Measurements from ENCODE around the gene CCDC188. TPM values are rescaled to one million over a fixed set of nuclear protein-coding genes. Genes with fewer than 3 reads are reported as not detected.

CCDC188 gene
- total RNA-seq, 1 donor from 2014 or later = 0.11 TPM

- Mint-ChIP-seq H3K4me3 (ENCODE audit: low read depth) (no peak overlapping the region), H3K27ac (no peak overlapping the region), H3K36me3 (ENCODE audit: low read depth) (no peaks in the 10 kb centered on the region), H3K9me3 (no peaks in the 10 kb centered on the region), H3K4me1 (ENCODE audit: low read depth) (no peaks in the 10 kb centered on the region), H3K27me3 (ENCODE audit: low read depth) (no peaks in the 10 kb centered on the region)
- intact Hi-C loops (cut with micrococcal nuclease) = no loop called here
- no peak for DNase-seq (ENCODE audit: low spot score)
Measured at GRCh38 chr22:20147237-20147988, 3.4 kb downstream of the CCDC188 start.

- Mint-ChIP-seq H3K27ac (no peak overlapping the region), H3K9me3 (no peaks in the 10 kb centered on the region), H3K4me3 (ENCODE audit: low read depth) (no peak overlapping the region), H3K27me3 (ENCODE audit: low read depth) (no peaks in the 10 kb centered on the region), H3K36me3 (ENCODE audit: low read depth) (no peaks in the 10 kb centered on the region), H3K4me1 (ENCODE audit: low read depth) (no peaks in the 10 kb centered on the region)
- no peak for DNase-seq (ENCODE audit: low spot score)
- intact Hi-C loops (cut with micrococcal nuclease) = no loop called here
Measured at GRCh38 chr22:20146777-20147176, 4.1 kb downstream of the CCDC188 start.

GRCh38 chr22:20145832-20146223 is 5.0 kb downstream of the CCDC188 start:
- no peaks in the 10 kb centered on the region for H3K36me3 Mint-ChIP-seq (ENCODE audit: low read depth)
- H3K27ac Mint-ChIP-seq = no peak overlapping the region
- intact Hi-C loops (cut with micrococcal nuclease) = no loop called here
- H3K27me3 Mint-ChIP-seq (ENCODE audit: low read depth) = no peaks in the 10 kb centered on the region
- DNase-seq (ENCODE audit: low spot score) = no peak
- H3K4me3 Mint-ChIP-seq (ENCODE audit: low read depth) = no peak overlapping the region
- no peaks in the 10 kb centered on the region for H3K9me3 Mint-ChIP-seq
- no peaks in the 10 kb centered on the region for H3K4me1 Mint-ChIP-seq (ENCODE audit: low read depth)

- DNase-seq (ENCODE audit: low spot score) = no peak
- H3K4me3 Mint-ChIP-seq (ENCODE audit: low read depth) = no peak overlapping the region
- no peaks in the 10 kb centered on the region for H3K27me3 Mint-ChIP-seq (ENCODE audit: low read depth)
- H3K9me3 Mint-ChIP-seq = no peaks in the 10 kb centered on the region
- H3K4me1 Mint-ChIP-seq (ENCODE audit: low read depth) = no peaks in the 10 kb centered on the region
- H3K27ac Mint-ChIP-seq = no peak overlapping the region
- H3K36me3 Mint-ChIP-seq (ENCODE audit: low read depth) = no peaks in the 10 kb centered on the region
- intact Hi-C loops (cut with micrococcal nuclease) = no loop called here
Measured at GRCh38 chr22:20145206-20145831, 5.5 kb downstream of the CCDC188 start.

DNA sequence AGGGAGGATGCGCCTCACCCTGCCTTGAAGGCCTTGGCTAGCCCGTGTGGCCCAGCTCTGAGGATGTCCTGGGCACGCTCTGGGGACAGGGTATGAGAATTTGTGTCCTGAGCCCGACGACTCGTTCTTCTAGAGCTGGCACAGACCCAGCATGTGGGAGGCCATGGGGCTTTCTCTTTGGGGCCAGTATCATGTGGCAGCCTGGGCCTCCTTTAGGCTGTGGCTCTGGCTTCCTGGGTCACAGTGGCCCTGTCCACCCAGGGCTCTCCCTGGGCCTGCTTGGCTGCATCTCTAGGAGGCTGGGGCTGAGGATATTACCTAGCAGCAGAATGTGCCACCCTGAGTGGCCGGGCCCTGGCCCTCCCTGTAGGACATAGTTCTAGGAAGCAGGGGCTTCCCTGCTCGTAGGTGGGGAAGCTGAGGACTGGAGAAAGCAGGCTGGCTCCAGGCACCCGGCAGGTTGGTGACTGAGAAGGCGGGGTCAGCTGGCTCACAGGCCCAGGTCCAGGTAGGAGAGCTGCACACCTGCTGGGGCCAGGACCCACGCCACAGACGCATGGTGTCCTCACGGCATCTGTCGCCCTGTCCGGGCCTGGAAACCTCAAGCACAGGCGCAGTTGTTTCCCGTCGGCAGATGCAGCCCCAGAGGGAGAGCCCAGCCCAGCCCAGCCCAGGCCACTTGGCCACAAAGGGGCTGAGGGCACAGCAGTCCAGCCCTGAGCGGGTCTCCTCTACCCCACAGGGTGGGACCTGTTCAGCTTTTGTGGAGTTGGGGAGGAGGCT is 6.8 kb downstream of the CCDC188 start:
- H3K36me3 Mint-ChIP-seq (ENCODE audit: low read depth) = no peaks in the 10 kb centered on the region
- intact Hi-C loops (cut with micrococcal nuclease) = no loop called here
- no peak overlapping the region for H3K4me3 Mint-ChIP-seq (ENCODE audit: low read depth)
- H3K27me3 Mint-ChIP-seq (ENCODE audit: low read depth) = no peaks in the 10 kb centered on the region
- H3K9me3 Mint-ChIP-seq = no peaks in the 10 kb centered on the region
- DNase-seq (ENCODE audit: low spot score) = no peak
- no peaks in the 10 kb centered on the region for H3K4me1 Mint-ChIP-seq (ENCODE audit: low read depth)
- H3K27ac Mint-ChIP-seq = no peak overlapping the region

DNA sequence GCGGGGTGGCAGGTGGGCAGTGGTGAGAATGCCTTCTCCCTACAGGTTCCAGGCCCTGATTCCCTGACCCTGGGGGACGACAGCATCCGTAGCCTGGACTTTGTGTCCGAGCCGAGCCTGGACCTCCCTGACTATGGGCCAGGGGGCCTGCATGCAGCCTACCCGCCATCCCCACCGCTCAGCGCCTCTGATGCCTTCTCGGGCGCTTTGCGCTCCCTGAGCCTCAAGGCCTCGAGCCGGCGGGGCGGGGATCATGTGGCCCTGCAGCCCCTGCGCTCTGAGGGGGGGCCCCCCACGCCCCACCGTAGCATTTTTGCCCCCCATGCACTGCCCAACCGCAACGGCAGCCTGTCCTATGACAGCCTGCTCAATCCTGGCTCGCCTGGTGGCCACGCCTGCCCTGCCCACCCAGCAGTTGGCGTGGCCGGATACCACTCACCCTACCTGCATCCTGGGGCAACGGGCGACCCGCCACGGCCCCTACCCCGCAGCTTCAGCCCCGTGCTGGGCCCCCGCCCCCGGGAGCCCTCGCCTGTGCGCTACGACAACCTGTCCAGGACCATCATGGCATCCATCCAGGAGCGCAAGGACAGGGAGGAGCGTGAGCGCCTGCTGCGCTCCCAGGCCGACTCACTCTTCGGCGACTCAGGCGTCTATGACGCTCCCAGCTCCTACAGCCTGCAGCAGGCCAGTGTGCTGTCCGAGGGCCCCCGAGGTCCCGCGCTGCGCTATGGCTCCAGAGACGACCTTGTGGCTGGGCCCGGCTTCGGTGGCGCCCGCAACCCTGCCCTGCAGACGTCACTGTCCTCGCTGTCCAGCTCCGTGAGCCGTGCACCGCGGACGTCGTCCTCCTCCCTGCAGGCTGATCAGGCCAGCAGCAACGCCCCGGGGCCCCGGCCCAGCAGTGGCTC is 7.9 kb downstream of the CCDC188 start:
- intact Hi-C loops (cut with micrococcal nuclease) = no loop called here
- Mint-ChIP-seq H3K4me3 (ENCODE audit: low read depth) (no peak overlapping the region), H3K27ac (no peak overlapping the region), H3K27me3 (ENCODE audit: low read depth) (no peaks in the 10 kb centered on the region), H3K36me3 (ENCODE audit: low read depth) (no peaks in the 10 kb centered on the region), H3K9me3 (no peaks in the 10 kb centered on the region), H3K4me1 (ENCODE audit: low read depth) (no peaks in the 10 kb centered on the region)
- DNase-seq (ENCODE audit: low spot score) = no peak

DNA sequence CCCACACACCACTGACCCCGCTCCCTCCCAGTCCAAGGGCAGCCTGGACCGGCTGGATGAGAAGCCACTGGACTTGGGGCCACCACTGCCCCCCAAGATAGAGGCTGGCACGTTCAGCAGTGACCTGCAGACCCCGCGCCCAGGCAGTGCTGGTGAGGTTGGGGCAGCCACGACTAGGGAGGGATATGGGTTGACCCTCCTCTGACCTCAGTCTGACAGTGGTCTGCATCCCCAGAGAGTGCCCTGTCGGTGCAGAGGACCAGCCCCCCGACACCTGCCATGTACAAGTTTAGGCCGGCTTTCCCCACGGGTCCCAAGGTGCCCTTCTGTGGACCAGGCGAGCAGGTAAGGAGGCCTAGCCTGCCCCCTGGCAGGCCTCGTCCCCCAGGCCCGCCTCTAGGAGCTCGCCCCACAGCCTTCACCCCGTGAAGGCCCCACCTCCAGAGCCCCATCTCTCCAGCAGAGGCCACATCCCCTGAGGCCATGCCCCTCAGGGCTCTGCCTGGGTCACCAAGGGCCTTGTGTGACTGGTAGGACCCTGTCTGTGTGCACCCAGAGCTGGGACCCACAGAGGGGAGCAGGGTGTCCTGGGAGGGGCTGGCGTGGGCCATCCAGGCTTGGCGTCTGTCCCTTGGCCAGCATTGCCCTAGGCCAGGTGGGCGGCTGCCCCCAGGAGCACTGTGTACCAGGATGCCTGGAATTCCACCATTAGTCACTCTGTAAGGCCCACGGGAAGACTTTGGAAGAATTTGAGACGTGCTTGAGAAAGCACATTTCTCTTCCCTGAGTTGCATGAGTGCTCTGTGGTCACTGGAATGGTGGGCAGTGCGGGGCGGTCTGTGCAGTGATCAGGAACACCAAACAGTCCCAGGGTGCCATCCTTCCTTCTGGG is 9.4 kb downstream of the CCDC188 start:
- Mint-ChIP-seq H3K4me3 (ENCODE audit: low read depth) (no peak overlapping the region), H3K4me1 (ENCODE audit: low read depth) (no peaks in the 10 kb centered on the region), H3K27ac (no peak overlapping the region), H3K27me3 (ENCODE audit: low read depth) (no peaks in the 10 kb centered on the region), H3K9me3 (no peaks in the 10 kb centered on the region), H3K36me3 (ENCODE audit: low read depth) (no peaks in the 10 kb centered on the region)
- intact Hi-C loops (cut with micrococcal nuclease) = no loop called here
- DNase-seq (ENCODE audit: low spot score) = no peak

DNA sequence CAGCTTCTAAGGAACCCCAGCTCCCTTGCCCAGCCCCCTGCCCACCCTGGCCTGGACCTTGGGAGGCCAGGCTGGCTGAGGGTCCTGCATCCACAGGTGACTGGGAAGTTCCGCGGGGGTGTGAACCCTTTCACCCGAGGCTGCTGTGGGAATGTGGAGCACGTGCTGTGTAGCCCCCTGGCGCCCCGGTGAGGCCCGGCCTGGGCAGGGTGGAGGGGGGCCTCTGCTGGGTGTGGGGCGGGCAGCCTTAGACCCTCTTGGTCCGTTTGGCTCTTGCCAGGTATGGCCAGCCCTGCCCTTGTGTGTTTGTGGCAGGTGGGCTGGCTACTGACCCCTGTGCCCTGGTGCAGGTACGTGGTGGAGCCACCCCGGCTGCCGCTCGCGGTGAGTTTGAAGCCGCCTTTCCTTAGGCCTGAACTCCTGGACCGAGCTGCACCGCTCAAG is 10.3 kb downstream of the CCDC188 start:
- H3K9me3 Mint-ChIP-seq = no peaks in the 10 kb centered on the region
- DNase-seq (ENCODE audit: low spot score) = no peak
- intact Hi-C loops (cut with micrococcal nuclease) = no loop called here
- no peaks in the 10 kb centered on the region for H3K27me3 Mint-ChIP-seq (ENCODE audit: low read depth)
- H3K4me1 Mint-ChIP-seq (ENCODE audit: low read depth) = peaks cover 2% of the 10 kb centered on the region
- H3K36me3 Mint-ChIP-seq (ENCODE audit: low read depth) = no peaks in the 10 kb centered on the region
- H3K4me3 Mint-ChIP-seq (ENCODE audit: low read depth) = no peak overlapping the region
- H3K27ac Mint-ChIP-seq = no peak overlapping the region

- no peak overlapping the region for H3K4me3 Mint-ChIP-seq (ENCODE audit: low read depth)
- no peaks in the 10 kb centered on the region for H3K9me3 Mint-ChIP-seq
- no peak for DNase-seq (ENCODE audit: low spot score)
- intact Hi-C loops (cut with micrococcal nuclease) = no loop called here
- H3K36me3 Mint-ChIP-seq (ENCODE audit: low read depth) = no peaks in the 10 kb centered on the region
- H3K27ac Mint-ChIP-seq = no peak overlapping the region
- H3K4me1 Mint-ChIP-seq (ENCODE audit: low read depth) = peaks cover 2% of the 10 kb centered on the region
- no peaks in the 10 kb centered on the region for H3K27me3 Mint-ChIP-seq (ENCODE audit: low read depth)
Measured at GRCh38 chr22:20140107-20140445, 10.8 kb downstream of the CCDC188 start.

DNA sequence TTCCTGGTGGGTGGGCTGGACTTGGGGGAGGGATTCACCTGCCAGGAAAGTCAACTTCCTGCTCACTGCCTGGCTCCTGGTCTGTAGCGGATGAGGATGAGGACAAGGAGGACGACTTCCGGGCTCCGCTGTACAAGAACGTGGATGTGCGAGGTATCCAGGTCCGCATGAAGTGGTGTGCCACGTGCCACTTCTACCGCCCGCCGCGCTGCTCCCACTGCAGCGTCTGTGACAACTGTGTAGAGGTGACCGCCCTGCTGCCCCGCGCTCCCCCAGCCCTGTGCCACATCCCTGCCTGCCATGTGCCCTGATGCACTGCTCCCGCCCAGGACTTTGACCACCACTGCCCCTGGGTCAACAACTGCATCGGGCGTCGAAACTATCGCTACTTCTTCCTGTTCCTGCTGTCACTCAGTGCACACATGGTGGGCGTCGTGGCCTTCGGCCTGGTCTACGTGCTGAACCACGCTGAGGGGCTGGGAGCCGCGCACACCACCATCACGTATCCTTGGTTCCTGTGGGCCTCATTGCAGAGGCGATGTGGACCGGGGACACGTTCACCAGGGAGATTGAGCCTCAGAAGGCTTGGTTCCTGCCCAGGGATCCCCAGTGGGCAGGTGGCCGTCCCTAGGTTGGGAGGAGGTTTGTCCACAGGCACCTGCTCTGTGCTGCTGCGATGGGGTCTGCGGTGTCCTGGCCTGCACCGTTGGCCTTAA is 11.3 kb downstream of the CCDC188 start:
- Mint-ChIP-seq H3K4me1 (ENCODE audit: low read depth) (peaks cover 2% of the 10 kb centered on the region), H3K27me3 (ENCODE audit: low read depth) (no peaks in the 10 kb centered on the region), H3K4me3 (ENCODE audit: low read depth) (no peak overlapping the region), H3K36me3 (ENCODE audit: low read depth) (no peaks in the 10 kb centered on the region), H3K9me3 (no peaks in the 10 kb centered on the region), H3K27ac (no peak overlapping the region)
- intact Hi-C loops (cut with micrococcal nuclease) = no loop called here
- no peak for DNase-seq (ENCODE audit: low spot score)

- Mint-ChIP-seq H3K9me3 (no peaks in the 10 kb centered on the region), H3K36me3 (ENCODE audit: low read depth) (no peaks in the 10 kb centered on the region), H3K4me1 (ENCODE audit: low read depth) (peaks cover 3% of the 10 kb centered on the region), H3K4me3 (ENCODE audit: low read depth) (no peak overlapping the region), H3K27ac (no peak overlapping the region), H3K27me3 (ENCODE audit: low read depth) (no peaks in the 10 kb centered on the region)
- intact Hi-C loops (cut with micrococcal nuclease) = no loop called here
- no peak for DNase-seq (ENCODE audit: low spot score)
Measured at GRCh38 chr22:20138868-20139267, 12.0 kb downstream of the CCDC188 start.

Data from activated T-helper 2 cell treated with anti-CD3 and anti-CD28 coated beads, Interferon-gamma antibody, Interleukin-2, Interleukin-4, amounts not matched to agents 10 μg/mL and 5 μg/mL and 100 μg/mL, durations not matched to agents 14 hours and 24 hours and 36 hours (primary cell).